B cell (primary cell): ENCODE data around the gene ZNF385A. TPM values are rescaled to one million over a fixed set of nuclear protein-coding genes. Genes with fewer than 3 reads are reported as not detected.

Experiments used
- ATAC-seq: fragments of 200-7000 bp; cut with Tn5 transposase; one replicate; pipeline ENCODE4 v1.10.0; 2021; ENCODE audit warnings: low read depth, mild to moderate bottlenecking, moderate number of reproducible peaks, moderate library complexity
- CTCF ChIA-PET: fragments of 350-600 bp; sonication (Branson Sonifier 250); formaldehyde crosslinking; loops from one replicate; lab custom pipeline; 2021; ENCODE audit warnings: antibody characterized with exemption, inconsistent platforms; lab: Charles Lee
- POLR2A ChIA-PET: fragments of 350-600 bp; sonication (Branson Sonifier 250); formaldehyde crosslinking; loops from one replicate; lab custom pipeline; 2021; ENCODE audit warnings: antibody characterized with exemption; lab: Charles Lee
- DNase-seq: peaks from one replicate; pipeline ENCODE4 v3.0.0; 2013
- H2AFZ ChIP-seq: 2 replicates; pipeline ENCODE4 v1.6.1; 2012; ENCODE audit warnings: mild to moderate bottlenecking, low read depth, low read length; ENCODE audit not compliant: insufficient read depth, poor library complexity, severe bottlenecking
- H3K27ac ChIP-seq, 2 donors: 1 replicate in 1 of 2; 2 replicates in 1 of 2; pipeline ENCODE4 v1.5.1; 2012 to 2013; ENCODE audit warnings: low read length in 2 of 2, mild to moderate bottlenecking in 2 of 2, moderate library complexity in 1 of 2
- H3K27me3 ChIP-seq, 4 experiments: fragments of 200-600 bp in 1 of 4; sonication (generic) in 1 of 4; replicated peaks in 1 of 4; 1 replicate in 2 of 4; 2 replicates in 2 of 4; pipeline versions ENCODE4 v1.6.1 to v1.7.0; 2013 to 2016; ENCODE audit warnings: low read length in 3 of 4, mild to moderate bottlenecking in 2 of 4, mixed read lengths in 1 of 4, moderate library complexity in 1 of 4; ENCODE audit not compliant: insufficient read depth in 4 of 4, control insufficient read depth in 3 of 4; ENCODE audit errors: control extremely low read depth in 1 of 4
- H3K36me3 ChIP-seq, 2 experiments: replicated peaks in 1 of 2; 1 replicate in 1 of 2; 2 replicates in 1 of 2; pipeline versions ENCODE4 v1.6.1 to v1.7.1; 2013; ENCODE audit warnings: low read length in 1 of 2; ENCODE audit not compliant: insufficient read depth in 2 of 2, control insufficient read depth in 1 of 2; ENCODE audit errors: control extremely low read depth in 1 of 2, extremely low read depth in 1 of 2
- H3K4me1 ChIP-seq, 2 donors: fragments of 200-600 bp in 1 of 2; sonication (generic) in 1 of 2; 1 replicate in 1 of 2; 2 replicates in 1 of 2; pipeline versions ENCODE4 v1.5.1 to v1.6.1; 2013 to 2017; ENCODE audit warnings: low read length in 2 of 2; ENCODE audit not compliant: control insufficient read depth in 2 of 2, insufficient read depth in 2 of 2
- H3K4me2 ChIP-seq: replicated peaks from 2 replicates; pipeline ENCODE3; 2012; ENCODE audit warnings: mild to moderate bottlenecking, low read depth, low read length; ENCODE audit not compliant: poor library complexity, severe bottlenecking
- H3K4me3 ChIP-seq, 5 experiments: fragments of 200-600 bp in 1 of 5; sonication (generic) in 1 of 5; 1 replicate in 3 of 5; 2 replicates in 2 of 5; pipeline versions ENCODE4 v1.5.1 to v1.7.0; 2011 to 2016; ENCODE audit warnings: low read length in 4 of 5, mild to moderate bottlenecking in 4 of 5, low read depth in 2 of 5, control low read depth in 1 of 5, moderate library complexity in 1 of 5; ENCODE audit not compliant: insufficient read depth in 1 of 5; ENCODE audit errors: control extremely low read depth in 1 of 5, extremely low read depth in 1 of 5
- H3K79me2 ChIP-seq: fragments of 200-600 bp; sonication (generic); one replicate; pipeline ENCODE4 v1.6.0; 2016; ENCODE audit warnings: low read length; ENCODE audit not compliant: control insufficient read depth, insufficient read depth
- H3K9ac ChIP-seq: fragments of 200-600 bp; sonication (generic); 2 replicates; pipeline ENCODE4 v1.6.1; 2017; ENCODE audit warnings: mild to moderate bottlenecking, low read length, moderate library complexity
- H3K9me3 ChIP-seq, 3 donors: one replicate each; pipeline versions ENCODE4 v1.6.1 to v1.7.1; 2013; ENCODE audit warnings: low read length in 2 of 3; ENCODE audit not compliant: control insufficient read depth in 2 of 3, insufficient read depth in 1 of 3; ENCODE audit errors: control extremely low read depth in 1 of 3
- H4K20me1 ChIP-seq: 2 replicates; pipeline ENCODE4 v1.6.0; 2012; ENCODE audit warnings: mild to moderate bottlenecking, low read length; ENCODE audit not compliant: insufficient read depth, control insufficient read depth, poor library complexity, severe bottlenecking
- H3K27ac Mint-ChIP-seq: one replicate; pipeline ENCODE4 v1.8.0; 2021; ENCODE audit warnings: mixed read lengths
- H3K27me3 Mint-ChIP-seq: one replicate; pipeline ENCODE4 v1.8.0; 2021; ENCODE audit warnings: mixed read lengths
- H3K4me1 Mint-ChIP-seq: one replicate; pipeline ENCODE4 v1.8.0; 2021; ENCODE audit warnings: mixed read lengths
- H3K4me3 Mint-ChIP-seq: one replicate; pipeline ENCODE4 v1.8.0; 2021; ENCODE audit warnings: mixed read lengths
- H3K9me3 Mint-ChIP-seq: one replicate; pipeline ENCODE4 v1.8.0; 2022; ENCODE audit warnings: mixed read lengths; ENCODE audit not compliant: insufficient read depth
- CTCF ChIP-seq: fragments of 200-600 bp; IDR thresholded peaks from one replicate; pipeline ENCODE4 v1.8.0; 2022; ENCODE audit warnings: antibody characterized with exemption, mild to moderate bottlenecking
- EZH2 ChIP-seq: IDR thresholded peaks from 2 replicates; pipeline ENCODE4 v1.6.1; 2012; ENCODE audit warnings: borderline replicate concordance, low read depth, mild to moderate bottlenecking, moderate library complexity, low read length; ENCODE audit not compliant: insufficient read depth, poor library complexity, severe bottlenecking
- WGBS: methylation state at CpG from one replicate; pipeline ENCODE4 v1.1.5; 2013; ENCODE audit warnings: missing lambda C conversion rate; ENCODE audit not compliant: insufficient coverage; 5-methylcytosine and 5-hydroxymethylcytosine counted together
- intact Hi-C: fragments of 100-400 bp; cut with micrococcal nuclease; formaldehyde crosslinking; loops from one replicate; pipeline ENCODE4 v1.10.0; 2022
- polyA plus RNA-seq: library from polyadenylated mRNA; depleted of rRNA; stranded (reverse); fragments of >200 nt; gene quantifications from 2 replicates; pipeline ENCODE4 v1.2.3, GENCODE V29; 2012
- total RNA-seq, 2 donors: library from RNA; stranded (reverse); fragments of 120-200 nt in 1 of 2; gene quantifications; 1 replicate in 1 of 2; 2 replicates in 1 of 2; pipeline versions ENCODE4 v1.2.3 to v1.2.4, GENCODE V29; 2013 to 2022

Gene ZNF385A
- total and polyA plus RNA-seq, 2 donors (not counting 1 experiment from before 2014, with no cell fraction given) = 4.9 to 5.1 TPM

GRCh38 chr12:54385251-54385914 lies 850 bp upstream of the ZNF385A start:
- Histone ChIP-seq H3K79me2 (peaks cover 7% of the 10 kb centered on the region), H3K27me3 (no peaks in the 10 kb centered on the region), H3K9me3 (no peaks in the 10 kb centered on the region), H3K4me3 (peak overlapping the region in 3 of 5 experiments; percentile 1 to 31 (median 4)), H2AFZ (peak overlapping the region; percentile 61), H4K20me1 (no peaks in the 10 kb centered on the region), H3K36me3 (peaks cover 0 to 10% of the 10 kb centered on the region in 2 experiments), H3K4me2 (peak overlapping the region; percentile 78), H3K4me1 (peaks cover 75 to 86% of the 10 kb centered on the region in 2 donors), H3K27ac (peak overlapping the region; percentile 75 to 85), H3K9ac (peak overlapping the region; percentile 36)
- Mint-ChIP-seq H3K9me3 (no peaks in the 10 kb centered on the region), H3K4me3 (peak overlapping the region; percentile 55), H3K27ac (peak overlapping the region; percentile 80), H3K4me1 (peaks cover 69% of the 10 kb centered on the region), H3K27me3 (no peaks in the 10 kb centered on the region)
- intact Hi-C loops = no loop called here
- ATAC-seq (peak; percentile 62), DNase-seq (peak; percentile 73)
- TF ChIP-seq EZH2 = no peak
- CTCF ChIA-PET = interaction anchor here (0.7 to 3.6 kb wide), 7 partner anchors 10 to 194 kb away, joined by 3 to 26 read pairs (median 4); no protein-coding TSS in a partner anchor
- POLR2A ChIA-PET = no interaction called here
- WGBS = 15% methylated on average over 8 of the region's 10 CpGs

- peaks cover 62% of the 10 kb centered on the region for H3K4me1 Mint-ChIP-seq
- no peaks in the 10 kb centered on the region for H3K9me3 Mint-ChIP-seq
- Histone ChIP-seq H3K4me3 (no peak overlapping the region), H3K9ac (no peak overlapping the region), H3K27me3 (no peaks in the 10 kb centered on the region), H3K79me2 (peaks cover 27% of the 10 kb centered on the region), H3K9me3 (no peaks in the 10 kb centered on the region), H3K36me3 (peaks cover 0 to 15% of the 10 kb centered on the region in 2 experiments), H3K27ac (peak overlapping the region; percentile 75 to 85), H3K4me1 (peaks cover 60 to 76% of the 10 kb centered on the region in 2 donors), H2AFZ (no peak overlapping the region), H3K4me2 (peak overlapping the region; percentile 21), H4K20me1 (peaks cover 6% of the 10 kb centered on the region)
- DNase-seq = no peak
- no peak for TF ChIP-seq CTCF
- TF ChIP-seq EZH2 = no peak
- no peak for ATAC-seq
- peak overlapping the region; percentile 80 for H3K27ac Mint-ChIP-seq
- H3K4me3 Mint-ChIP-seq = no peak overlapping the region
- intact Hi-C loops = no loop called here
- POLR2A ChIA-PET = interaction anchor here (0.6 kb wide), 1 partner anchor 28 kb away, joined by 4 read pairs; no protein-coding TSS in a partner anchor
- WGBS = 97% methylated on average over 3 of the region's 3 CpGs
- no peaks in the 10 kb centered on the region for H3K27me3 Mint-ChIP-seq
- CTCF ChIA-PET = interaction anchor here (0.9 to 2.9 kb wide), 7 partner anchors 12 to 175 kb away, joined by 3 to 11 read pairs (median 6); no protein-coding TSS in a partner anchor
These were observed 1.4 kb downstream of the ZNF385A start for GRCh38 chr12:54383041-54383609.
